Body of pancreas (tissue), 4 donors: ENCODE data around the gene TMEM183A. TPM values are rescaled to one million over a fixed set of nuclear protein-coding genes. Genes with fewer than 3 reads are reported as not detected.
A peak's percentile ranks its signal among the peaks of the same experiment; 100 is the strongest.

Experiments used
- ATAC-seq: fragments of 150-250 bp; one replicate; pipeline ENCODE4 v1.9.1; 2016
- DNase-seq, 4 donors: peaks; one replicate each; pipeline ENCODE4 v3.0.0-alpha.2; 2019
- H3K27ac ChIP-seq, 4 donors: fragments of 200-600 bp; sonication (generic); 1 replicate in 3 of 4; 2 replicates in 1 of 4; pipeline versions ENCODE4 v1.5.1 to v1.6.1; 2016 to 2019; ENCODE audit warnings: mild to moderate bottlenecking in 1 of 4, mixed read lengths in 1 of 4, moderate library complexity in 1 of 4
- H3K27me3 ChIP-seq, 2 donors: fragments of 200-600 bp; sonication (generic); one replicate each; pipeline ENCODE4 v1.6.0; 2016; ENCODE audit warnings: mild to moderate bottlenecking in 1 of 2
- H3K36me3 ChIP-seq, 2 donors: fragments of 200-600 bp; sonication (generic); replicated peaks in 1 of 2; 2 replicates each; pipeline ENCODE4 v1.5.1; 2016; ENCODE audit warnings: low read depth in 2 of 2; ENCODE audit not compliant: insufficient read depth in 1 of 2
- H3K4me1 ChIP-seq: fragments of 200-600 bp; sonication (generic); one replicate; pipeline ENCODE4 v1.6.0; 2016
- H3K4me3 ChIP-seq, 2 donors: fragments of 200-600 bp; sonication (generic); 1 replicate in 1 of 2; 2 replicates in 1 of 2; pipeline ENCODE4 v1.5.1; 2016 to 2019
- H3K9me3 ChIP-seq, 3 donors: fragments of 200-600 bp; sonication (generic); 1 replicate in 2 of 3; 2 replicates in 1 of 3; pipeline ENCODE4 v1.5.1; 2016
- POLR2A ChIP-seq, 3 donors: fragments of 450-650 bp; IDR thresholded peaks; one replicate each; pipeline ENCODE4 v1.6.1; 2016; ENCODE audit warnings: antibody characterized with exemption in 3 of 3, mild to moderate bottlenecking in 2 of 3
- WGBS, 2 donors: methylation state at CpG; one replicate each; pipeline ENCODE4 v1.1.5; 2017; 5-methylcytosine and 5-hydroxymethylcytosine counted together
- intact Hi-C: fragments of 100-400 bp; cut with DNase I; formaldehyde crosslinking; loops from one replicate; pipeline ENCODE4 v1.15.1; 2023
- total RNA-seq, 2 donors: library from RNA; depleted of rRNA; stranded (reverse); fragments of >200 nt; gene quantifications; one replicate each; pipeline ENCODE4 v1.1.0, GENCODE V29; 2016
- TF ChIP-seq, protein P1 (sequence below), 7 experiments: fragments of 450-650 bp in 4 of 7; fragments of 200-600 bp in 3 of 7; sonication (generic) in 3 of 7; IDR thresholded peaks; one replicate each; pipeline ENCODE4 v1.5.1; 2016 to 2019; ENCODE audit warnings: antibody characterized with exemption in 7 of 7

Gene TMEM183A
- total RNA-seq, 2 donors from 2014 or later, result 47.7 to 86.7 TPM

DNA sequence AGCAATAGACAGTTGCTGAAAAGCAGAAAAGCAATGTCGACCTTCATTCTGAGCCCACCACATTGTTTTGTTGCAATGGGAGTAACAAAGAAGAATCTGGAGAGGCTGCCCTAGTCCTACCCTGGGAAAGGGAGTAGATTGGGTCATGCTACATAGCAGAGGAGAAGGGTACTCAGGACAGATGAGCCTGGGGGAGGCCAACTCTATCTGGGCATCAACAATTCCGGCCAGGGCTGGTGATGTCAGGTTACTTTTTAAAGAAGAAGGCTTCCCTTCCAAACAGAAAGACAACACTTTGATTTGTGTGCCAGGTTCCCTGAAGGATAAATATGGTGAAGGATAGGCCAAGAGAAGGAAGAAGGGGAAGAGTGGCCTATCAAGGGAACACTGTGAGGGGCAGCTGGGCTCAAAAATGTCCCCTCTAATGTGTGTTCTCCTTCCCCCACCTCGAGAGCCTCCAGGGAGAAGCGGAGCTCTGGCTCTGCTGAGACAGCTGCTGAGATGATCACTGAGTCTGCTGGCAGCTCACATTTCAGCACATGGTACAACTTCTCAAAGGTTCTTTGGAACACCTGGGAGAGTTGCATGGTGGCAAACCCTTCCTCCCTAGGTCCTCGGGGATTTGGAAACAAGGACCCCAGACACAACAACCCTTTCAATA lies 45.8 kb upstream of the TMEM183A start:
- Histone ChIP-seq H3K36me3 (peaks cover 0 to 7% of the 10 kb centered on the region in 2 donors), H3K4me1 (peaks cover 30% of the 10 kb centered on the region), H3K27ac (no peak overlapping the region), H3K4me3 (no peak overlapping the region), H3K9me3 (no peaks in the 10 kb centered on the region), H3K27me3 (no peaks in the 10 kb centered on the region)
- intact Hi-C loops, result no loop called here
- 89 to 94% methylated on average over 5 of the region's 5 CpGs for WGBS, 2 donors
- no peak for TF ChIP-seq POLR2A (IDR thresholded peaks at IDR 0.05)
- TF ChIP-seq, protein P1, sequence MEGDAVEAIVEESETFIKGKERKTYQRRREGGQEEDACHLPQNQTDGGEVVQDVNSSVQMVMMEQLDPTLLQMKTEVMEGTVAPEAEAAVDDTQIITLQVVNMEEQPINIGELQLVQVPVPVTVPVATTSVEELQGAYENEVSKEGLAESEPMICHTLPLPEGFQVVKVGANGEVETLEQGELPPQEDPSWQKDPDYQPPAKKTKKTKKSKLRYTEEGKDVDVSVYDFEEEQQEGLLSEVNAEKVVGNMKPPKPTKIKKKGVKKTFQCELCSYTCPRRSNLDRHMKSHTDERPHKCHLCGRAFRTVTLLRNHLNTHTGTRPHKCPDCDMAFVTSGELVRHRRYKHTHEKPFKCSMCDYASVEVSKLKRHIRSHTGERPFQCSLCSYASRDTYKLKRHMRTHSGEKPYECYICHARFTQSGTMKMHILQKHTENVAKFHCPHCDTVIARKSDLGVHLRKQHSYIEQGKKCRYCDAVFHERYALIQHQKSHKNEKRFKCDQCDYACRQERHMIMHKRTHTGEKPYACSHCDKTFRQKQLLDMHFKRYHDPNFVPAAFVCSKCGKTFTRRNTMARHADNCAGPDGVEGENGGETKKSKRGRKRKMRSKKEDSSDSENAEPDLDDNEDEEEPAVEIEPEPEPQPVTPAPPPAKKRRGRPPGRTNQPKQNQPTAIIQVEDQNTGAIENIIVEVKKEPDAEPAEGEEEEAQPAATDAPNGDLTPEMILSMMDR (IDR thresholded peaks at IDR 0.05), result no peak
- DNase-seq (no peak), ATAC-seq (no peak)

DNA sequence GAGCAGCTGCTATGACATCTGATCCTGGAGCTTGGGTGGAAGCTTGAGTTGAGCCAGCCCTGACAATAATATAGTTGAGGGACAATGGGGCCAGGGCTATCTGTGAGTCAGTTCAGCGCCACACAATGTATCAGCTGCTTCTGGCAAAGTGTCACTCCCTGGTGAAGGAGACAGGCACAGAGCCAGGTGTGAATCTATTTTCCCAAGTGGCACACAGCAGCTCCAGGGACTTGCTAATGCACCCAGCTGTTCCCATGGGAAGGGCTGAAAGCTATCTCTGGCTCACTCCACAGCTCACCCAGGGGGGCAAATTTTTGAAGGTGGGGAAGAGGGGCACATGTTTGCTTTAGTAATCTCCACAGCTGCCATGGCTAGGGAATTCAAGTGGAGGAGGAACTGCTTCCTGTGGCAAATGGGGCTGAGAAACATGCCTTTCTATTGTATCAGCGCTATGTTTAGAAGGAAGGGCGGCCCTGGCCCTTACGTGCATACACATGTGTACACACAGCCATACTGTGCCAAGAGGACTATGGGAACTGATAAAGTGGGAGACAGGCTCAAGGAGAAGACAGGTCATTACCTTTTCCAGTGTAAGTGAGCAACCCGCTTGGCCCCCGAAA lies 42.3 kb upstream of the TMEM183A start:
- Histone ChIP-seq H3K9me3 (no peaks in the 10 kb centered on the region), H3K36me3 (peaks cover 0 to 7% of the 10 kb centered on the region in 2 donors), H3K4me3 (no peak overlapping the region), H3K27ac (peak overlapping the region in 1 of 4 donors; percentile 12), H3K27me3 (no peaks in the 10 kb centered on the region), H3K4me1 (peaks cover 33% of the 10 kb centered on the region)
- TF ChIP-seq, protein P1 (IDR thresholded peaks at IDR 0.05), result no peak
- no peak for TF ChIP-seq POLR2A (IDR thresholded peaks at IDR 0.05)
- WGBS, 2 donors, result 68 to 71% methylated on average over 6 of the region's 6 CpGs
- intact Hi-C loops, result no loop called here
- peak in 3 of 4 donors; percentile 16 to 69 (median 21) for DNase-seq
- ATAC-seq, result no peak

DNA sequence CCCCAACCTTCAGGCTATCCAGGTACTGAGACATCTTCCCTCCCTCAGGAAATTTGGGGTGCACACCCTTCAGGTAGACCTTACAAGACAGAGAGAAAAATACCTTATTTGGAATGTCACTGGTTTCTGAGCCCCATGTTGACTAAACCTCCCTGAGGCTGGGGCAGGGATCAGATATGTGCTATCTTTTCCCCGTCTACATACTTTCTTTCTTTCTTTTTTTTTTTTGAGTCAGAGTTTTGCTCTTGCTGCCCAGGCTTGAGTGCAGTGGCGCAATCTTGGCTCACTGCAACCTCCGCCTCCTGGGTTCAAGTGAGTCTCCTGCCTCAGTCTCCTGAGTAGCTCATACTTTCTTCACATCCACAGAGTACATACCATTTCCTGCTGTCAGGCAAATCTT lies 41.8 kb upstream of the TMEM183A start:
- intact Hi-C loops, result no loop called here
- TF ChIP-seq POLR2A (IDR thresholded peaks at IDR 0.05), result no peak
- TF ChIP-seq, protein P1 (IDR thresholded peaks at IDR 0.05), result no peak
- no peak for DNase-seq
- Histone ChIP-seq H3K9me3 (no peaks in the 10 kb centered on the region), H3K4me3 (no peak overlapping the region), H3K4me1 (peaks cover 33% of the 10 kb centered on the region), H3K27me3 (no peaks in the 10 kb centered on the region), H3K36me3 (peaks cover 0 to 7% of the 10 kb centered on the region in 2 donors), H3K27ac (peak overlapping the region in 1 of 4 donors; percentile 12)
- ATAC-seq, result no peak
- WGBS, 2 donors, result 75% methylated on average over 3 of the region's 3 CpGs

DNA sequence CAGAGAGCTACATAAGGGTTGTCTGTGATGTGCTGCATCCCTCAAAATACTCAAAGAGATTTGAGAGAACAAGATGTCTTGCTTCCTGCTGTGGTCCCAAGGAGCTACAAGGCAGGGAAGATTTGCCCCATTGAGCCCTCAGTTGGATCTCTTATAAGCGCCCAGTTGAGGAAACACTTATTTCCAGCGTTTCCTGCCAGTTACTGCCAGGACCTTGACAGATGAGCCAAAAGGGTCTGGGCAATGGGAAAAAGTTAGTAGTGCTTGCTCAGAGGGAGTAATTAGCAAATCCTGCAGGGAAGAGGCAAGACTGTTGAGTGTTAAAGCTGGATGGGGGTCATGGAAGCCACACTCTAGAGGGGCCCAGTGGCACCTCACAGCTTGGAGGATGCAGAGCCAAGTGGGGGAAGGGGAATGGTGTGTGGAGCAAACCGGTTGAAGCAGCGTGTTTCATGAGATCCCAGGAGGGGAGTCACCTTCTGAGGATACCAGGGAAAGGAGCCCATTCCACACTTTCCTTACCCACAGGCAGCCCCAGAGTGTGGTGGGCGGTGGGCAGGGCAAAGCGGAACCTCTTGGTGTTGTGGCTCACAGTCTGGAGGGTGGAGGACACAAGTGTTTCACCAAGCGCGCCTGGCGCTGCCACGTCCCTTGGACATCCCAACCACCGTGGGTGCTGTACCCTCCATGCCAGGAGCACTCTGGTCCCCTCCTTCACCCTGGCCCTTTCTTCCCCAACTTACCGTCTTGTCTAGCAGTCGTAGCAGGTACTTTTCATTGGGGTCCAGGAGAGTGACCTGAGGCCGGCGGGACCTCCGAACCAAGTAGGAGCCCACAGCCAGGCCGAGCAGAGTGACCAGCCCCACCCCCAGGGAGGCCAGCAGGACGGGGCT lies 40.9 kb upstream of the TMEM183A start:
- no peaks in the 10 kb centered on the region for H3K27me3 ChIP-seq
- H3K27ac ChIP-seq, result peak overlapping the region; percentile 79 to 91 (median 85)
- 39 to 56% methylated on average over 6 to 18 of the region's 18 CpGs for WGBS, 2 donors
- peak in 1 of 4 donors; percentile 10 for DNase-seq
- TF ChIP-seq POLR2A (IDR thresholded peaks at IDR 0.05), result no peak
- TF ChIP-seq, protein P1 (IDR thresholded peaks at IDR 0.05), result no peak
- no peaks in the 10 kb centered on the region for H3K9me3 ChIP-seq
- intact Hi-C loops, result no loop called here
- H3K4me1 ChIP-seq, result peaks cover 33% of the 10 kb centered on the region
- peak; percentile 1 for ATAC-seq
- peak overlapping the region; percentile 89 to 94 for H3K4me3 ChIP-seq
- H3K36me3 ChIP-seq, result peaks cover 0 to 7% of the 10 kb centered on the region in 2 donors
